ENCODE data around the gene MBNL2. TPM values are rescaled to one million over a fixed set of nuclear protein-coding genes. Genes with fewer than 3 reads are reported as not detected.
A peak's percentile ranks its signal among the peaks of the same experiment; 100 is the strongest.

Gene MBNL2
- total and polyA plus RNA-seq, 2 donors = 33.3 to 139 TPM

- no peaks in the 10 kb centered on the region for H3K36me3 ChIP-seq (ENCODE audit: insufficient read depth)
- no peaks in the 10 kb centered on the region for H3K4me1 ChIP-seq (ENCODE audit: insufficient read depth)
- no peak for DNase-seq (ENCODE audit: extremely low spot score)
- WGBS = 86% methylated on average over 4 of the region's 4 CpGs
- no peak overlapping the region for H3K4me3 ChIP-seq (ENCODE audit: low read depth, low read length)
- H3K27ac ChIP-seq (ENCODE audit: low read depth) = no peak overlapping the region
Observed at GRCh38 chr13:97337985-97338499, 115.9 kb downstream of the MBNL2 start.

- no peak overlapping the region for H3K4me3 ChIP-seq (ENCODE audit: low read depth, low read length)
- no peaks in the 10 kb centered on the region for H3K4me1 ChIP-seq (ENCODE audit: insufficient read depth)
- WGBS = 86% methylated on average over 16 of the region's 16 CpGs
- DNase-seq (ENCODE audit: extremely low spot score) = no peak
- H3K27ac ChIP-seq (ENCODE audit: low read depth) = no peak overlapping the region
- no peaks in the 10 kb centered on the region for H3K36me3 ChIP-seq (ENCODE audit: insufficient read depth)
Observed at GRCh38 chr13:97338571-97338970, 116.4 kb downstream of the MBNL2 start.

- Histone ChIP-seq H3K4me1 (ENCODE audit: insufficient read depth) (no peaks in the 10 kb centered on the region), H3K36me3 (ENCODE audit: insufficient read depth) (no peaks in the 10 kb centered on the region), H3K27ac (ENCODE audit: low read depth) (no peak overlapping the region), H3K4me3 (ENCODE audit: low read depth, low read length) (no peak overlapping the region)
- DNase-seq (ENCODE audit: extremely low spot score) = no peak
- WGBS = 24% methylated on average over 21 of the region's 21 CpGs
Observed at GRCh38 chr13:97339019-97339987, 117.2 kb downstream of the MBNL2 start.

- no peak overlapping the region for H3K27ac ChIP-seq (ENCODE audit: low read depth)
- H3K4me3 ChIP-seq (ENCODE audit: low read depth, low read length) = no peak overlapping the region
- DNase-seq (ENCODE audit: extremely low spot score) = no peak
- no peaks in the 10 kb centered on the region for H3K4me1 ChIP-seq (ENCODE audit: insufficient read depth)
- WGBS = 54% methylated on average over 7 of the region's 7 CpGs
- H3K36me3 ChIP-seq (ENCODE audit: insufficient read depth) = no peaks in the 10 kb centered on the region
Observed at GRCh38 chr13:97339988-97340749, 118.0 kb downstream of the MBNL2 start.

- no peak for DNase-seq (ENCODE audit: extremely low spot score)
- H3K4me3 ChIP-seq (ENCODE audit: low read depth, low read length) = no peak overlapping the region
- no peak overlapping the region for H3K27ac ChIP-seq (ENCODE audit: low read depth)
- no peaks in the 10 kb centered on the region for H3K36me3 ChIP-seq (ENCODE audit: insufficient read depth)
- H3K4me1 ChIP-seq (ENCODE audit: insufficient read depth) = no peaks in the 10 kb centered on the region
- 76% methylated on average over 1 of the region's 1 CpG for WGBS
Observed at GRCh38 chr13:97341135-97341534, 119.0 kb downstream of the MBNL2 start.

- Histone ChIP-seq H3K36me3 (ENCODE audit: insufficient read depth) (no peaks in the 10 kb centered on the region), H3K4me1 (ENCODE audit: insufficient read depth) (no peaks in the 10 kb centered on the region), H3K4me3 (ENCODE audit: low read depth, low read length) (no peak overlapping the region), H3K27ac (ENCODE audit: low read depth) (no peak overlapping the region)
- DNase-seq (ENCODE audit: extremely low spot score) = no peak
- WGBS = 65% methylated on average over 2 of the region's 2 CpGs
Observed at GRCh38 chr13:97342136-97342535, 120.0 kb downstream of the MBNL2 start.

- no peak overlapping the region for H3K4me3 ChIP-seq (ENCODE audit: low read depth, low read length)
- H3K36me3 ChIP-seq (ENCODE audit: insufficient read depth) = no peaks in the 10 kb centered on the region
- 85% methylated on average over 8 of the region's 8 CpGs for WGBS
- no peaks in the 10 kb centered on the region for H3K4me1 ChIP-seq (ENCODE audit: insufficient read depth)
- no peak overlapping the region for H3K27ac ChIP-seq (ENCODE audit: low read depth)
- no peak for DNase-seq (ENCODE audit: extremely low spot score)
Observed at GRCh38 chr13:97342936-97343335, 120.8 kb downstream of the MBNL2 start.

- DNase-seq (ENCODE audit: extremely low spot score) = peak; percentile 54
- no peak overlapping the region for H3K27ac ChIP-seq (ENCODE audit: low read depth)
- H3K4me1 ChIP-seq (ENCODE audit: insufficient read depth) = peaks cover 1% of the 10 kb centered on the region
- no peak overlapping the region for H3K4me3 ChIP-seq (ENCODE audit: low read depth, low read length)
- H3K36me3 ChIP-seq (ENCODE audit: insufficient read depth) = peaks cover 2% of the 10 kb centered on the region
- 41% methylated on average over 5 of the region's 5 CpGs for WGBS
Observed at GRCh38 chr13:97344265-97345175, 122.4 kb downstream of the MBNL2 start.

GRCh38 chr13:97346097-97346496 lies 124.0 kb downstream of the MBNL2 start:
- H3K36me3 ChIP-seq (ENCODE audit: insufficient read depth) = peaks cover 2% of the 10 kb centered on the region
- peaks cover 1% of the 10 kb centered on the region for H3K4me1 ChIP-seq (ENCODE audit: insufficient read depth)
- no peak overlapping the region for H3K4me3 ChIP-seq (ENCODE audit: low read depth, low read length)
- no peak for DNase-seq (ENCODE audit: extremely low spot score)
- H3K27ac ChIP-seq (ENCODE audit: low read depth) = no peak overlapping the region
- 97% methylated on average over 2 of the region's 2 CpGs for WGBS

- DNase-seq (ENCODE audit: extremely low spot score) = no peak
- WGBS = 91% methylated on average over 39 of the region's 39 CpGs
- Histone ChIP-seq H3K4me1 (ENCODE audit: insufficient read depth) (peaks cover 1% of the 10 kb centered on the region), H3K27ac (ENCODE audit: low read depth) (no peak overlapping the region), H3K4me3 (ENCODE audit: low read depth, low read length) (no peak overlapping the region), H3K36me3 (ENCODE audit: insufficient read depth) (peaks cover 2% of the 10 kb centered on the region)
Observed at GRCh38 chr13:97346561-97347254, 124.6 kb downstream of the MBNL2 start.

- H3K36me3 ChIP-seq (ENCODE audit: insufficient read depth) = peaks cover 2% of the 10 kb centered on the region
- H3K27ac ChIP-seq (ENCODE audit: low read depth) = no peak overlapping the region
- WGBS = 88% methylated on average over 9 of the region's 9 CpGs
- H3K4me3 ChIP-seq (ENCODE audit: low read depth, low read length) = no peak overlapping the region
- peaks cover 1% of the 10 kb centered on the region for H3K4me1 ChIP-seq (ENCODE audit: insufficient read depth)
- DNase-seq (ENCODE audit: extremely low spot score) = no peak
Observed at GRCh38 chr13:97347255-97347932, 125.3 kb downstream of the MBNL2 start.

GRCh38 chr13:97348569-97349100 lies 126.5 kb downstream of the MBNL2 start:
- H3K4me1 ChIP-seq (ENCODE audit: insufficient read depth) = peaks cover 1% of the 10 kb centered on the region
- H3K36me3 ChIP-seq (ENCODE audit: insufficient read depth) = peaks cover 2% of the 10 kb centered on the region
- no peak for DNase-seq (ENCODE audit: extremely low spot score)
- H3K4me3 ChIP-seq (ENCODE audit: low read depth, low read length) = no peak overlapping the region
- WGBS = 85% methylated on average over 5 of the region's 5 CpGs
- no peak overlapping the region for H3K27ac ChIP-seq (ENCODE audit: low read depth)

All from urinary bladder (tissue), 4 donors.